ENCODE measurements around the gene TBC1D5.
"Not testable (repeated sequence)": the region's sequence is repeated elsewhere in the genome, so short reads cannot be mapped to it uniquely, and the experiment has no call there.

The TBC1D5 gene

GRCh38 chr3:17138246-17139039, 604.0 kb downstream of the TBC1D5 start:
- DNase-seq (ENCODE audit: low read depth, low spot score), result no peak

GRCh38 chr3:17137321-17137826, 605.1 kb downstream of the TBC1D5 start:
- no peak for DNase-seq (ENCODE audit: low read depth, low spot score)

GRCh38 chr3:17136136-17136721, 606.2 kb downstream of the TBC1D5 start:
- DNase-seq (ENCODE audit: low read depth, low spot score), result no peak

GRCh38 chr3:17135696-17136095, 606.7 kb downstream of the TBC1D5 start:
- no peak for DNase-seq (ENCODE audit: low read depth, low spot score)

- DNase-seq (ENCODE audit: low read depth, low spot score), result no peak
These were observed 608.5 kb downstream of the TBC1D5 start for GRCh38 chr3:17133632-17134545.

GRCh38 chr3:17132286-17133115, 609.9 kb downstream of the TBC1D5 start:
- DNase-seq (ENCODE audit: low read depth, low spot score), result no peak

GRCh38 chr3:17130956-17131355, 611.5 kb downstream of the TBC1D5 start:
- DNase-seq (ENCODE audit: low read depth, low spot score), result no peak

- no peak for DNase-seq (ENCODE audit: low read depth, low spot score)
These were observed 612.9 kb downstream of the TBC1D5 start for GRCh38 chr3:17129556-17129955.

GRCh38 chr3:17128671-17129070, 613.8 kb downstream of the TBC1D5 start:
- DNase-seq (ENCODE audit: low read depth, low spot score), result not testable (repeated sequence)

GRCh38 chr3:17125738-17126442, 616.5 kb downstream of the TBC1D5 start:
- no peak for DNase-seq (ENCODE audit: low read depth, low spot score)

GRCh38 chr3:17122758-17123157, 619.7 kb downstream of the TBC1D5 start:
- DNase-seq (ENCODE audit: low read depth, low spot score), result no peak

GRCh38 chr3:17121336-17121735, 621.1 kb downstream of the TBC1D5 start:
- DNase-seq (ENCODE audit: low read depth, low spot score), result no peak

GRCh38 chr3:17120115-17120514, 622.3 kb downstream of the TBC1D5 start:
- DNase-seq (ENCODE audit: low read depth, low spot score), result no peak

GRCh38 chr3:17119201-17120072, 623.0 kb downstream of the TBC1D5 start:
- no peak for DNase-seq (ENCODE audit: low read depth, low spot score)

- DNase-seq (ENCODE audit: low read depth, low spot score), result no peak
These were observed 623.7 kb downstream of the TBC1D5 start for GRCh38 chr3:17118771-17119170.

GRCh38 chr3:17116007-17116600, 626.3 kb downstream of the TBC1D5 start:
- no peak for DNase-seq (ENCODE audit: low read depth, low spot score)

- DNase-seq (ENCODE audit: low read depth, low spot score), result no peak
These were observed 627.2 kb downstream of the TBC1D5 start for GRCh38 chr3:17115186-17115585.

GRCh38 chr3:17111586-17111985, 630.8 kb downstream of the TBC1D5 start:
- DNase-seq (ENCODE audit: low read depth, low spot score), result no peak

All from activated CD4-positive, CD25-positive, alpha-beta regulatory T cell treated with anti-CD3 and anti-CD28 coated beads, Interleukin-2, amount 50 U/mL, for 16 hours (primary cell).